ENCODE data around the gene NCK2. TPM values are rescaled to one million over a fixed set of nuclear protein-coding genes. Genes with fewer than 3 reads are reported as not detected.
A peak's percentile ranks its signal among the peaks of the same experiment; 100 is the strongest.

The NCK2 gene
- total and polyA plus RNA-seq, 2 of the 4 experiments (the other 2 are of a cell fraction): 15.8 to 22.2 TPM

- Histone ChIP-seq H2AK5ac (ENCODE audit: low read depth, low read length) (no peak overlapping the region), H3K4me3 (ENCODE audit: insufficient read depth, low read depth, low read length) (no peak overlapping the region), H3K79me1 (ENCODE audit: low read depth in 1 of 2, low read length in 2 of 2) (peaks cover 35 to 81% of the 10 kb centered on the region in 2 experiments), H2BK20ac (ENCODE audit: low read depth, low read length) (no peak overlapping the region), H3K9me3 (ENCODE audit: control insufficient read depth, insufficient read depth, low read length) (no peaks in the 10 kb centered on the region), H3K36me3 (ENCODE audit: control insufficient read depth, insufficient read depth, low read length) (no peaks in the 10 kb centered on the region), H2BK120ac (ENCODE audit: low read depth, low read length) (no peak overlapping the region), H2BK5ac (ENCODE audit: low read depth, low read length, poor library complexity, severe bottlenecking) (no peak overlapping the region), H3K9me1 (ENCODE audit: insufficient read depth, low read length) (peaks cover 28% of the 10 kb centered on the region), H2AK9ac (replicated peaks; ENCODE audit: low read depth, low read length, poor library complexity) (no peak overlapping the region), H3K56ac (ENCODE audit: extremely low read depth, insufficient read depth, low read length) (no peak overlapping the region), H3K4ac (ENCODE audit: low read depth, low read length) (no peak overlapping the region), H3K27ac (ENCODE audit: insufficient read depth, low read length) (no peak overlapping the region), H3K18ac (ENCODE audit: low read depth, low read length) (no peak overlapping the region), H4K5ac (ENCODE audit: low read depth, low read length) (no peak overlapping the region), H4K91ac (ENCODE audit: insufficient read depth, low read depth, low read length) (no peak overlapping the region), H3K4me1 (ENCODE audit: control insufficient read depth, insufficient read depth, low read length) (peaks cover 21% of the 10 kb centered on the region), H4K20me1 (ENCODE audit: insufficient read depth, low read length) (peaks cover 30% of the 10 kb centered on the region), H3K27me3 (ENCODE audit: control insufficient read depth, insufficient read depth, low read length) (no peaks in the 10 kb centered on the region), H3K23ac (ENCODE audit: low read depth, low read length) (no peak overlapping the region), H3K9ac (ENCODE audit: low read depth, low read length) (no peak overlapping the region), H3K4me2 (ENCODE audit: low read depth, low read length) (0 out of 2 replicates have a peak overlapping the region, but pooled peaks have one; percentile 23), H2BK15ac (ENCODE audit: low read depth, low read length) (no peak overlapping the region), H4K8ac (ENCODE audit: low read depth in 2 of 2, low read length in 2 of 2) (no peak overlapping the region), H3K14ac (replicated peaks; ENCODE audit: low read depth, low read length) (no peak overlapping the region), H2AFZ (replicated peaks; ENCODE audit: low read length, poor library complexity) (no peak overlapping the region)
- intact Hi-C loops (cut with micrococcal nuclease) (no loop called here), dilution Hi-C loops (cut with HindIII; ENCODE audit: low sequenced_read_pairs, unreplicated experiment) (no loop called here), in situ Hi-C loops (cut with MboI; ENCODE audit: low sequenced_read_pairs) (loop anchor here (25.0 kb wide), 1 partner anchor 458 kb away; the partner anchor contains the start of genes C2orf49 and TGFBRAP1)
- ATAC-seq (ENCODE audit: low read depth) (no peak), DNase-seq (no peak)
- CTCF ChIA-PET: no interaction called here
- TF ChIP-seq CHD1 (IDR thresholded peaks at IDR 0.05; ENCODE audit: low read depth, low read length): no peak
- TF ChIP-seq SMC3 (IDR thresholded peaks at IDR 0.05; ENCODE audit: low read depth, low read length): no peak
- no peak for TF ChIP-seq ELK1 (IDR thresholded peaks at IDR 0.05; ENCODE audit: borderline replicate concordance, low read depth, low read length)
- POLR2A ChIA-PET (ENCODE audit: unreplicated experiment): no interaction called here
- no TSS peak for BruUV-seq (replicated peaks)
- no CpG with 5 or more reads among the region's 3 CpGs for WGBS, 2 experiments (ENCODE audit: extremely low coverage in 2 of 2, insufficient read length in 1 of 2)
These were observed 50.3 kb downstream of the NCK2 start for GRCh38 chr2:105794926-105795574.

Measured in IMR-90 (cell line).